T-helper 17 cell (primary cell): ENCODE measurements around the gene BNC1. TPM values are rescaled to one million over a fixed set of nuclear protein-coding genes. Genes with fewer than 3 reads are reported as not detected.
"Not testable (repeated sequence)": the region's sequence is repeated elsewhere in the genome, so short reads cannot be mapped to it uniquely, and the experiment has no call there.

Source experiments
- ATAC-seq: fragments of 150-1000 bp; cut with Tn5 transposase; 2 replicates; pipeline ENCODE4 v1.10.0; 2021; ENCODE audit warnings: mild to moderate bottlenecking, moderate library complexity
- DNase-seq, 3 donors: peaks; one replicate each; pipeline versions ENCODE4 v3.0.0 to v3.0.0-alpha.2; 2020 to 2021
- H3K9me3 ChIP-seq: one replicate; pipeline ENCODE4 v1.7.0; 2013; ENCODE audit warnings: low read length, mild to moderate bottlenecking; ENCODE audit not compliant: control insufficient read depth, poor library complexity, severe bottlenecking
- H3K27ac Mint-ChIP-seq: one replicate; pipeline ENCODE4 v1.8.0; 2022; ENCODE audit warnings: mild to moderate bottlenecking, moderate library complexity, mixed read lengths
- H3K27me3 Mint-ChIP-seq: one replicate; pipeline ENCODE4 v1.8.0; 2022; ENCODE audit warnings: mixed read lengths
- H3K36me3 Mint-ChIP-seq: one replicate; pipeline ENCODE4 v1.8.0; 2022; ENCODE audit warnings: low read depth, mixed read lengths
- H3K4me1 Mint-ChIP-seq: one replicate; pipeline ENCODE4 v1.8.0; 2022; ENCODE audit warnings: mild to moderate bottlenecking, mixed read lengths
- H3K4me3 Mint-ChIP-seq: one replicate; pipeline ENCODE4 v1.8.0; 2022; ENCODE audit warnings: mild to moderate bottlenecking, moderate library complexity, mixed read lengths
- total RNA-seq, 4 donors: library from RNA in 2 of 4; stranded (reverse) in 2 of 4; gene quantifications; one replicate each; pipeline ENCODE4 v1.2.3 and lab custom pipeline; 2022 to 2026

The BNC1 gene
- total RNA-seq, 2 donors from 2014 or later: not detected

GRCh38 chr15:83285979-83286553 is 1.6 kb upstream of the BNC1 start:
- ATAC-seq (no peak), DNase-seq (no peak)
- Mint-ChIP-seq H3K36me3 (peaks cover 3% of the 10 kb centered on the region), H3K4me1 (peaks cover 9% of the 10 kb centered on the region), H3K27ac (no peak overlapping the region), H3K4me3 (peak overlapping the region; percentile 43), H3K27me3 (peaks cover 58% of the 10 kb centered on the region)
- no peaks in the 10 kb centered on the region for H3K9me3 ChIP-seq

- Mint-ChIP-seq H3K4me3 (peak overlapping the region; percentile 43), H3K4me1 (peaks cover 9% of the 10 kb centered on the region), H3K36me3 (peaks cover 3% of the 10 kb centered on the region), H3K27ac (no peak overlapping the region), H3K27me3 (peaks cover 64% of the 10 kb centered on the region)
- DNase-seq (no peak), ATAC-seq (no peak)
- no peaks in the 10 kb centered on the region for H3K9me3 ChIP-seq
These were observed 967 bp upstream of the BNC1 start for GRCh38 chr15:83285284-83285978.

GRCh38 chr15:83283813-83284558 is 478 bp downstream of the BNC1 start:
- Mint-ChIP-seq H3K27me3 (peaks cover 72% of the 10 kb centered on the region), H3K36me3 (peaks cover 3% of the 10 kb centered on the region), H3K4me1 (peaks cover 9% of the 10 kb centered on the region), H3K27ac (no peak overlapping the region), H3K4me3 (peak overlapping the region; percentile 84)
- ATAC-seq: no peak
- no peak for DNase-seq
- H3K9me3 ChIP-seq: no peaks in the 10 kb centered on the region

DNA sequence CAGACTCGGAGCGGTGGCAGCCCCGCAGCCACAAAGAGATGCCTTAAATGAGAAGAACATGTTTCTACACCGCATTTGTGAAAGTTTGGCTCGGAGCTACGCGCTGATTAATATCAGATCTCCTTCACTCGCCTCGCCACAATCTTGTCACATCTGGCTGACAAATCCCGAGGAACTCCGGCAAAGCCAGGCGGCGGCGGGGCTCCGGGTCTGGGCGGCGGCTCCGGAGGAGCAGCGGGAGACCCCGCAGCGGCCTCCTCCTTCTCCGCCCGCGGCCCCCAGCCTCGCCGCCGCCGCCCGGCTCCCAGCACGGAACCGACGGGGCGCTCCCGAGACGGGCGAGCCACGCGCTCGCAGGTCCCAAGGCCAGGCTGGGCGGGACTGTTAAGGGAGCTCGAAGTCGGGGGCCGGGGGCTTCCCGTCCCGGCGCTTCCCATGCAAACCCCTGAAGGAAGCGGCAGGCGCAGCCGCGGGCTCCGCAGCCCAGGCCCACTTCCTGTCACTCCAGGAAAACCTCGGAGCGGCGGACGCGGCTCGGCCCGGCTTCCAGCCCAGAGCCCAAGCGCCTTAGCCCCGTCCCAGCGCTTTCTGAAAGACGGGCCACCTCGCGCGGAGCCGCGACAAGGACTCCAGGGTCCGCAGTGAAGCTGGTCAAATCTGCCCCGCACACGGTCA is 1.2 kb downstream of the BNC1 start:
- no peak overlapping the region for H3K27ac Mint-ChIP-seq
- H3K9me3 ChIP-seq: no peaks in the 10 kb centered on the region
- H3K4me3 Mint-ChIP-seq: peak overlapping the region; percentile 66
- DNase-seq (no peak), ATAC-seq (no peak)
- H3K4me1 Mint-ChIP-seq: peaks cover 9% of the 10 kb centered on the region
- H3K27me3 Mint-ChIP-seq: peaks cover 66% of the 10 kb centered on the region
- H3K36me3 Mint-ChIP-seq: peaks cover 3% of the 10 kb centered on the region

DNA sequence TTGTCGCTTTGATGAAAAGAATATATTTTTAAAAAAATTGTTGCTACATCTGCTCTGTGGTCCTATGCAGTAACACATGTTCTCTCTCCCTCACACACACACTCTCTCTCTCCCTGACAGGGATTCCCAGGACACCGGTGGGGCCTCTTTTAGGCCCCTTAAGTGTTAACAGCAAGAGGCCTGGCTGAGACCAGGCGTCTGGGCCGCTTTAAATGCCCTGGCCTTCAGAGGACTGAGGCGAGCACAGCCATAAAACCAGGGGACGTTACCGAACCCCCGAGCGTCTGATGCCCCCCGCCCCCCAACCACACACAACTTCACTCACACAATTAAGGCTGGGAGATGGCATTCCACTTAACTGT is 1.7 kb downstream of the BNC1 start:
- ATAC-seq (no peak), DNase-seq (no peak)
- Mint-ChIP-seq H3K4me1 (peaks cover 9% of the 10 kb centered on the region), H3K27me3 (peaks cover 69% of the 10 kb centered on the region), H3K27ac (no peak overlapping the region), H3K36me3 (peaks cover 3% of the 10 kb centered on the region), H3K4me3 (peak overlapping the region; percentile 66)
- H3K9me3 ChIP-seq: no peaks in the 10 kb centered on the region

DNA sequence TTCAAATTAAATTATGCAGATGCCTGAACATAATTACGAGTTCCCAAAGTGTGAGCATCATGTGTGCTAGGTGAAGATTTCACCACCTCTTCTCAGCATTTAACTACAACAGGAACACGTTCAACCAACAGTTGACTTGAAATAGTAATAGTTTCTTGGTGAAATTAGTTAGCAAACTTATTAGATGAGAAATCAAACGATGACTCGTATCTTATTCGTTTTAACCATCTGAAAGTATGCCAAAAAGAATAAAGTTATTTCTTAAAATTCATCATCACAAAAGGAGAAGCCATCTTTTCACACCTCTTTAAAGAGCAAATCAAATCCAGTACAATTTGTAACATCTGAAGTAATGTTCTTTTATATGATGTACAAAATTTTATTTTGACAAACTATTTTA is 2.3 kb downstream of the BNC1 start:
- no peak for ATAC-seq
- peaks cover 69% of the 10 kb centered on the region for H3K27me3 Mint-ChIP-seq

GRCh38 chr15:83278191-83278590 is 6.3 kb downstream of the BNC1 start:
- Mint-ChIP-seq H3K4me1 (peaks cover 4% of the 10 kb centered on the region), H3K36me3 (no peaks in the 10 kb centered on the region), H3K27me3 (peaks cover 73% of the 10 kb centered on the region), H3K4me3 (no peak overlapping the region), H3K27ac (no peak overlapping the region)
- ATAC-seq (no peak), DNase-seq (no peak)
- no peaks in the 10 kb centered on the region for H3K9me3 ChIP-seq

More for the DNA sequence above, 2.3 kb downstream of the BNC1 start:
- no peak for DNase-seq
- H3K9me3 ChIP-seq: no peaks in the 10 kb centered on the region
- Mint-ChIP-seq H3K4me3 (no peak overlapping the region), H3K36me3 (peaks cover 3% of the 10 kb centered on the region), H3K4me1 (peaks cover 9% of the 10 kb centered on the region), H3K27ac (no peak overlapping the region)

DNA sequence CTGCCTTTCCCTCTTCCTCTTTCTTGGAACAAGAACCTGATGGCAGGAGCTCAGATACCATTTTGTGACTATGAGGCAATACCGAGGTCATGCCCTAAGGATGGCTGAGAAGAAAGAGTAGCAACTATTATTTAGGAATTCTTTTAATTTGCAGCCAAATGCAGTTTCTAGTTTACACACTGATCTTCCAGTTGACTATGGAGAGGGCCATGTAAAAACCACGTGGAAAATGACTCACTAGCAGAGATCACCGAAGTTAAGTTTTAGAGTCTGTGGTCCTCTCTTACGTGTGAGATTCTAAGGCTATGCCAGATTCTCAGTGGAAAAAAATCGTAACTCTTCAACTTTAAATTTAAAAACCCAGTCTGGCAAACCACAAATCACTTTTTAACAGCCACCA is 7.8 kb downstream of the BNC1 start:
- no peaks in the 10 kb centered on the region for H3K9me3 ChIP-seq
- Mint-ChIP-seq H3K36me3 (no peaks in the 10 kb centered on the region), H3K27ac (no peak overlapping the region), H3K4me3 (no peak overlapping the region), H3K27me3 (peaks cover 61% of the 10 kb centered on the region), H3K4me1 (no peaks in the 10 kb centered on the region)
- DNase-seq (no peak), ATAC-seq (no peak)

DNA sequence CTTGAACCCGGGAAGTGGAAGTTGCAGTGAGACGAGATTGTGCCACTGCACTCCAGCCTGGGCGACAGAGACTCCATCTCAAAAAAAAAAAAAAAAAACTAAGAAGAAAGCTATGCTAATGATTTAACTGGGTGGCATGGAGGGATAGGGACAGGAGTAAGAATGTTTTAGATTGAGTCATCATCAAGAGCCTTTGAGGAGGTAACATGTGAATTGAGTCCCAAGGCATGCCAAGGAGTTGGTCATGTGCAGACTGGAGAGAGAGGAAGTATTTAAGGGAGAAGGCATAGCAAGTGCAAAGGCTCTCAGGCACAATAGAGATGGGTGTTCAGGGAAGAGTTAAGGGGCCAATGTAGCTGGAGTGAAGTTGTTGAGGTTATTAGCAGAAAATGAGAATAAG is 9.1 kb downstream of the BNC1 start:
- no peak for ATAC-seq
- no peak overlapping the region for H3K27ac Mint-ChIP-seq
- H3K4me1 Mint-ChIP-seq: no peaks in the 10 kb centered on the region
- H3K36me3 Mint-ChIP-seq: no peaks in the 10 kb centered on the region
- DNase-seq: no peak
- H3K27me3 Mint-ChIP-seq: peaks cover 48% of the 10 kb centered on the region
- no peaks in the 10 kb centered on the region for H3K9me3 ChIP-seq
- H3K4me3 Mint-ChIP-seq: no peak overlapping the region

GRCh38 chr15:83270176-83270575 is 14.3 kb downstream of the BNC1 start:
- DNase-seq: no peak
- Mint-ChIP-seq H3K27ac (no peak overlapping the region), H3K27me3 (peaks cover 45% of the 10 kb centered on the region), H3K36me3 (no peaks in the 10 kb centered on the region), H3K4me3 (no peak overlapping the region), H3K4me1 (no peaks in the 10 kb centered on the region)
- no peaks in the 10 kb centered on the region for H3K9me3 ChIP-seq
- ATAC-seq: no peak

GRCh38 chr15:83268147-83268546 is 16.3 kb downstream of the BNC1 start:
- H3K27me3 Mint-ChIP-seq: peaks cover 50% of the 10 kb centered on the region
- H3K36me3 Mint-ChIP-seq: peaks cover 2% of the 10 kb centered on the region
- DNase-seq: no peak
- H3K27ac Mint-ChIP-seq: no peak overlapping the region
- ATAC-seq: no peak
- H3K9me3 ChIP-seq: no peaks in the 10 kb centered on the region
- no peak overlapping the region for H3K4me3 Mint-ChIP-seq
- H3K4me1 Mint-ChIP-seq: no peaks in the 10 kb centered on the region

- no peaks in the 10 kb centered on the region for H3K4me1 Mint-ChIP-seq
- peaks cover 60% of the 10 kb centered on the region for H3K27me3 Mint-ChIP-seq
- no peaks in the 10 kb centered on the region for H3K9me3 ChIP-seq
- peaks cover 2% of the 10 kb centered on the region for H3K36me3 Mint-ChIP-seq
- DNase-seq: no peak
- H3K27ac Mint-ChIP-seq: no peak overlapping the region
- no peak for ATAC-seq
- H3K4me3 Mint-ChIP-seq: no peak overlapping the region
These were observed 21.7 kb downstream of the BNC1 start for GRCh38 chr15:83262594-83263315.

DNA sequence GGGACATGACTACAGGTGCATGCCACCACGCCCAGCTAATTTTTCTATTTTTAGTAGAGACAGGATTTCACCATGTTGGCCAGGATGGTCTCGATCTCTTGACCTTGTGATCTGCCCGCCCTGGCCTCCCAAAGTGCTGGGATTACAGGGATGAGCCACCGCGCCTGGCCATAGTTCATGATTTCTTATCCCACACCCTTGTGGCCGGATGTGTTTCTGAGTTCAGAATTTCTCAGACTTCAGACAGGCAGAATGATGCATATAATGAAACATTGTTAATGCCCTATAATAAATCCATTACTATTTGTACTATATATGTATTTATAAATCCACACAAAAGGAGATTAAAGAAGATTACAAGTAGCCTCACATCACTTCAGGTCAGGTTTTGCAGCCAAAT is 22.3 kb downstream of the BNC1 start:
- DNase-seq, H3K9me3 ChIP-seq, H3K4me3 Mint-ChIP-seq, ATAC-seq, H3K36me3 Mint-ChIP-seq, H3K4me1 Mint-ChIP-seq, H3K27ac Mint-ChIP-seq: not testable (repeated sequence)
- H3K27me3 Mint-ChIP-seq: peaks cover 66% of the 10 kb centered on the region
